ENCODE results near the gene GCNT2.
A peak's percentile ranks its signal among the peaks of the same experiment; 100 is the strongest.
"Not testable (repeated sequence)": the region's sequence is repeated elsewhere in the genome, so short reads cannot be mapped to it uniquely, and the experiment has no call there.

Gene GCNT2

GRCh38 chr6:10521104-10521808 is at the start of gene GCNT2:
Gene GCNT2 (plus strand): TSS chr6:10521351. CDS start chr6:10528912, 7,561 bp downstream.
- no peak for DNase-seq

GRCh38 chr6:10472634-10473033 is 48.5 kb upstream of the GCNT2 start:
- peak in 1 of 2 experiments; percentile 16 for DNase-seq

- peak; percentile 67 to 76 for DNase-seq
Observed at GRCh38 chr6:10478187-10479040, 42.7 kb upstream of the GCNT2 start.

- no peak for DNase-seq
Observed at GRCh38 chr6:10479939-10480700, 41.0 kb upstream of the GCNT2 start.

DNA sequence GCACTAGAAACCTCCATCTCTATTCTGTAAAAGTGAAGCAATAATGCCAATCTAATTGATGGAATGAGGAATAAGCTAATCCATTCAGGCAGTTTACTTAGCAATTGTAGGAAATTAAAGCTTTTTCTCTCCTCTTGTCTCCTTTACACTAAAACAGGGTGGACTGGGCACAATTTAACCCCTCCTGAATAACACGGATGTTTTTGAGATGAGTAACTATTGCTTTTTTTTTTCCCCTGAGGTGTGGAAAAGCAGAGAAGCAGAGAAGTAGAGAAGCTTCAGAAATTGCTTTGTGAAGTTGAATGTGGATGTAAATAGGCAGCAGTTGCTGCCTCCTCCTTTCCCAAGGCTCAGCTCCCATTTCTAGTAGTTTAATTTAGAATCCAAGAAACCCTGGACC is 40.0 kb upstream of the GCNT2 start:
- no peak for DNase-seq

- DNase-seq: no peak
Observed at GRCh38 chr6:10482636-10483257, 38.4 kb upstream of the GCNT2 start.

DNA sequence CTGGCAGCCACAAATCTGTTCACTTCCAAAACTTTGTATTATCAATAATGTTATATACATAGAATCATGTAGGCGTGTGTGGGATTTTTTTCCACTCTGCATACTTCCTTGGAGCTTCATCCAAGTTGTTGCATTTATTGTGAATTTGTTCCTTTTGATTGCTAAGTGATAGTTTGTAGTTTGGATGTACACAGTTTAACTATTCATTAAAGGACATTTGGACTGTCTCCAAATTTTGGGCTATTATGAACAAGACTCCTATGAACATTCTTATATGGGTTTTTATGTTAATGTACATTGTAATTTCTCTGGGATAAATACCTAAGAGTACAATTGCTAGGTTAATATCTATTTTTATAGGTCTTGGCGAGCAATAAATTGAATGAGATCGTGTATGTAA is 36.2 kb upstream of the GCNT2 start:
- no peak for DNase-seq

DNA sequence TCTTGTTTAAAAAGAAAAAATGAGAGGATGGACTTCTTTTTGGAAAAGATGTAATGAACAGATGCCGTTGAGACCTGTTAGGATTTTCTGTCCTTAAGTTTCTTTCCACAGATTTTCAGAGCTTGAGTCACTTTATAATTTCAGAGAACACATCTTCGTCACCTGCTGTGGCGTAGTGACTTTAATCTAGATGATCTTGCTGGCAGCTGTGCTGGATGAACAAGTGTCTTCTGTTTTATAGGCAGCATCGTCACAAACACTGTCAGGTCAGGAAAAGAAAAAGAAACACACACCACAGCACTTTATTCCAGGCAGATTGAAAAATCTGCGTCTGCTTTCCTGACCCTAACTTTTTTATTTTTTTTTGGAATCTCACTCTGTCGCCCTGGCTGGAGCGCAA is 35.7 kb upstream of the GCNT2 start:
- no peak for DNase-seq

- no peak for DNase-seq
Observed at GRCh38 chr6:10486215-10486614, 34.9 kb upstream of the GCNT2 start.

DNA sequence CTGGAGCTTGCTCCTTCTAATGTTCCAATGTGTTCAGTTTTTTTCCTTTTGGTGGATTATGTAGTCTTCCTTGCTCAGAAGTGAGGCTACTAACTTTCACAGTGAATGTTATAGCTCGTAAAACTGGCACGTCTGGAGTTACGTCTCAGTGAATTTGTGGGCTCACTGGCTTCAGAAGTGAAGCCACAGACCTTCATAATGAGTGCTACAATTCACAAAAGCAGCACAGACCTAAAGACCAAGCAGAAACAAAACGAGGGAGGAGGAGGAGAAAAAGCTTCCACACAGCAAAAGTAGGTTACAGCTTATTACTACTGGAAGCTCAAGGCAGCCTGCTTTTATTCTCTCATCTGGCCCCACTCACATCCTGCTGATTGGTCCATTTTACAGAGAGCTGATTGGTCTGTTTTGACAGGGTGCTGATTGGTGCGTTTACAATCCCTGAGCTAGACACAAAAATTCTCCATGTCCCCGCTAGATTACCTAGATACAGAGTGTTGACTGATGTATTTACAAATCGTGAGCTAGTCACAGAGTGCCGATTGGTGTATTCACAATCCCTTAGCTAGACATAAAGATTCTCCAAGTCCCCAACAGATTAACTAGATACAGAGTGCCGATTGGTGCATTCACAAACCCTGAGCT is 34.1 kb upstream of the GCNT2 start:
- DNase-seq: not testable (repeated sequence)

GRCh38 chr6:10487668-10488327 is 33.4 kb upstream of the GCNT2 start:
- DNase-seq: no peak

DNA sequence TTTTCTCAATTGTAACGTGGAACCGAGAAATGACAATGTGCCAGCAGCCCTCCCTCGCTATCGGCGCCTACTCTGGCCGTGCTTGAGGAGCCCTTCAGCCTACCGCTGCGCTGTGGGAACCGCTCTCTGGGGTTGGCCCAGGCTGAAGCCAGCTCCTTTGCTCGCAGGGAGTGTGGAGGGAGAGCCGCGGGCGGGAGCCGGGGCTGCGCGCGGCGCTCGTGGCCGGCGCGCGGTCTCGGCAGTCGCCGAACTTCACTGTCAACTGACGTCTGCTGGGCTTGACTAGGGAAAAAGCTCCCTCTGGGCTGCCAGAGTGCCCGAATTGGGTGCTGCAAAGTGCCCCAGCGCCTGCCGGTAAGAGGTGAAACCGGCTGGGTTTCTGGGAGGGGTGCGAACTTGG is 29.7 kb upstream of the GCNT2 start:
- no peak for DNase-seq

GRCh38 chr6:10491905-10492304 is 29.2 kb upstream of the GCNT2 start:
- not testable (repeated sequence) for DNase-seq

DNA sequence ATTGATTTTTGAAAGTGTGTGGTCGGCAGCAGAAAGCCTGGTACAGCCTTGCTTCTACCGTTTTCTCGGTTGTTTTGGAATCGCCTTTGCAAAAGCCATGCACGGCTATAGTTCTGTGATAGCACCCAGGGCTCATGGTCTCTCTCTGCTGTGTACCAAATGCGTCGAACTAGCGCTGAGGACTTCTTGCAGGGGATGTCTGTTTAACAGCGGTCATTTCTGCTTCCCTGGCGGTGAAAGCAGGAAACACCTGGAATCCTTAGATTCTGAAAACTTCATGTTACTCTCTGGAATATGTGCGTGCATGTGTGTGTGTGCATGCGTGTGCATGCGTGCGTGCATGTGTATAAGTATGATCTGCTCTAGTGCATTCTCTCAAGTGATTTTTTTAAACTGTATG is 26.1 kb upstream of the GCNT2 start:
- DNase-seq: no peak

DNA sequence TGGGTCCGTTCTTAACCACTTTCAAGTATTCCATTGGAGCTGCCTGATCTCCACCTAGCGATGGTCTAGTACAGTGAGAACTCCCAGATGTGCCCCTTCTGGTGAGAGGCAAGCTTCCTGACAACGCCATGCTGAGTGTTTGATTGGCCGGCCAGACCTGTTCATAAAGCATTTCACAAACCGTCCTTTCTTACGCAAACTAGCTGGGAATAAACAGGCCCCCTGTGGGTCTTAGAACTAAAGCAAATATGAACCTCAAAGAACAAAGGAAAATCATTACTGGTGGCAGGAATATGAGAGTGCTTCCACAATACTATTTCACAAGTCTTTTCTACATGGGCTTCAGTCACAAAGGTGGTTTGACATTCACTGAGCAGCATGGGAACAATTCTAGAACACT is 15.6 kb upstream of the GCNT2 start:
- no peak for DNase-seq

GRCh38 chr6:10507298-10507697 is 13.9 kb upstream of the GCNT2 start:
- no peak for DNase-seq

- no peak for DNase-seq
Observed at GRCh38 chr6:10507715-10508114, 13.4 kb upstream of the GCNT2 start.

DNA sequence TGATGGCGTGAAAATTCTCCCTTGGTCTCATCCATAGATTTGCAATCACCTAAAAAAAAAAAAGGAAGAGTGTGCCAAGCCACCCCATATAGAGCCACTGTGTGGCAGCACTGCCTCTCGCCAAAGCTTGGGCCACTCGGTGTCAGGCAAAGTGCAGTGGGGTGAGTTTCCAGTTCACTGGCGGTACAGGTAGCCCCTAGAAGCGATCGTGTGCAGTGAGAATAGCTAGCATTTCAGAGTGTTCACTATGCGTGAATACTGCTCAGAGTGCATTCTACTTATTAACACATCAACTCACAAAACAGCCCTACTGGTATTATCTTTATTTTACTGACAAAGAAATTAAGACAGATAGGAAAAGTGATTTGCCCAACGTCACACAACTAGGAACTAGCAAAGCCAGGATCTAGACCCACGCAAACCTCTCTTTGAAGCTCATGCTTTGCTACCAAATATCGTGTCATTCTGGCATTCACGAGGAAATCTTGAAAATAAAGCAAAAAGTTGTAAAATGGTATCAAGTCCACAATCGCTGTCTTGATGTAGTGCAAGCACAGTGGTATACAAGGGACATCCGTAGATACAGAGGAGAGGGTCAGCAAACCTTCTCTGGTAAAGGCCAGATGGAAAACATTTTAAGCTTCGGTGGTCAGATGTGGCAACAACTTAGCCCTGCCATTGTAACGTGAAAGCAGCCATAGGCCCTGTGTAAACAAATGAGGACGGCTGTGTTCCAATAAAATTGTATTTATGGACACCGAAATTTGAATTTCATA is 10.4 kb upstream of the GCNT2 start:
- DNase-seq: peak; percentile 84 to 88

DNA sequence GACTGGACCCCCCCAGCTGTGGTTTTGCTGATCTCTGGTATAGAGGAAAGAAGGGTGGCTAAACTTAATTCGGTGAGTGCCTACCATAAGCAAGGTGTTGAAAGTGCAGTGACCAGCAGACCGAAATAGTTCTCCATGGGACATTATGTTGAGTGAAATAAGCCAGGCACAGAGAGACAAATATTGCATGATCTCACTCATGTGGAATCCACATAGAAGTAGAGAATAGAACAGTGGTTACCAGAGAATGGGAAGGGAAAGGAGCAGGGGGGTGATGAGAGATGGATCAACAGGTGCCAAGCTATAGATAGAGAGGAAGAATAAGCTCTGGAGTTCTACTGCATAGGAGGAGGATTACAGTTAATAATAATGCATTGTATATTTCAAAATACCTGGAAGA is 9.7 kb upstream of the GCNT2 start:
- no peak for DNase-seq

DNA sequence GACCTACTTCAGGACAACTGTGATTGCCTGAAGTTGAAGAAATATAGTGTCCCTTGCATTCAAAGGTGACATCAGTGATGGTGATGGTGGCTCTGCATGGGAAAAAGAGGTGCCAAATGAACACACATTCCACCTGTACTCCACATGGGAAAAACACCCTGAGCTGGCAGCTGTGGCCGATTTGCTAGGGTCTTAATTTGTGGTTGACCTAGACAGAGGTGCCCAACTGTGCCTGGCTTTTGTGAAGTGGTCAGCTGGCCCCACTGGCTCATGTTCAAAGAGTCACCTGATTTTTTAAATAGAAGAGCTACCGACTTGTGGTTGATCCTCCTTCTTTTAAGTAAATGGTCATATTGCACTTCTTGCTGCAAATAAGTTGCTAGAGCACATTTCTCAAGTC is 7.6 kb upstream of the GCNT2 start:
- DNase-seq: no peak
